Left lobe of liver (tissue), 2 donors: ENCODE results near the gene ESYT2. TPM values are rescaled to one million over a fixed set of nuclear protein-coding genes. Genes with fewer than 3 reads are reported as not detected.
"Not testable (repeated sequence)": the region's sequence is repeated elsewhere in the genome, so short reads cannot be mapped to it uniquely, and the experiment has no call there.

Experiments used
- ATAC-seq: fragments of 200-7000 bp; cut with Tn5 transposase; one replicate; pipeline ENCODE4 v1.9.1; 2020; ENCODE audit warnings: mild to moderate bottlenecking, moderate library complexity
- DNase-seq: peaks from one replicate; pipeline ENCODE4 v3.0.0-alpha.2; 2020; ENCODE audit warnings: low spot score
- total RNA-seq: library from RNA; stranded (reverse); gene quantifications from one replicate; pipeline ENCODE4 v1.2.1, GENCODE V29; 2021
- donor health status: DM: no; HTN: no; CAD: no; lungs with moderate emphysema.
- donor health status: DM: no; HTN: yes; CAD: no.

ESYT2 gene
- total RNA-seq, 1 donor from 2014 or later = 19.6 TPM

DNA sequence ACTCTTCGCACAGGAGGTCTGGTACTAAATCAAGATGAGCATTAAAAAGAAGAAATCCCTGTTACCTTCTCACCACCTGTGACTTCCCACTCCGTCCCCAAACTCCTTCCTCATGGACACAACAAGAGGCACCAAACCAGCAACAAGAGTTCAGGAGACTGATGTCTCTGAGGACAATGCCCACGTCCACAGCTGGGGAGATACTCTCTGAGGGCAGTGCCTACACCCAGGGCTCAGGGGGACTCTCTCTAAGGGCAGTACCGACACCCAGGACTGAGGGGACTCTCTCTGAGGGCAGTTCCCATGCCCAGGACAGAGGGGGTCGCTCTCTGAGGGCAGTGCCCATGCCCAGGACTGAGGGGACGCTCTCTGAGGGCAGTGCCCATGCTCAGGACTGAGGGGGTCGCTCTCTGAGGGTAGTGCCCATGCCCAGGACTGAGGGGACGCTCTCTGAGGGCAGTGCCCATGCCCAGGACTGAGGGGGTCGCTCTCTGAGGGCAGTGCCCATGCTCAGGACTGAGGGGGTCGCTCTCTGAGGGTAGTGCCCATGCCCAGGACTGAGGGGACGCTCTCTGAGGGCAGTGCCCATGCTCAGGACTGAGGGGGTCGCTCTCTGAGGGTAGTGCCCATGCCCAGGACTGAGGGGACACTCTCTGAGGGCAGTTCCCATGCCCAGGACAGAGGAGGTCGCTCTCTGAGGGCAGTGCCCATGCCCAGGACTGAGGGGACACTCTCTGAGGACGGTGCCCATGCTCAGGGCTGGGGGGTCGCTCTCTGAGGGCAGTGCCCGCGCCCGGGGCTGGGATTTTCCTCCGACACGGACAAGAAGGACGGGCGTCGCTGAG lies 125.4 kb downstream of the ESYT2 start:
- ATAC-seq = not testable (repeated sequence)

DNA sequence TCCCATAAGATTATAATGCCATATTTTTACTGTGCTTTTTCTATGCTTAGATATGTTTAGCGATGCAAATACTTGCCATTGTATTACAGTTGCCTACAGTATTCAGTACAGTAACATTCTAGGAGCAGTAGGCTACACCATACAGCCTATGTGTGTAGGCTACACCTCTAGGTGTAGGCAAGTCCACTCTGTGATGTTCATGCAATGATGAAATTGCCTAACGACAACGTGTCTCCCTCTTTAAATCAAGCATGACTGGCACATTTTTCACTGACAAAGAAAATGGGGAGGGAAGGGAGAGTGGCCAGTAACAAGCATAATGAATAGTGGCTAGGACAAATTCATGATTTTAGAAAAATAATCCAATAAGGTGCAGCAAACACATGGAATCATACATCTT lies 126.4 kb downstream of the ESYT2 start:
- ATAC-seq = no peak
- no peak for DNase-seq

More for the DNA sequence above, 125.4 kb downstream of the ESYT2 start:
- DNase-seq = not testable (repeated sequence)

GRCh38 chr7:158702196-158702595 lies 127.1 kb downstream of the ESYT2 start:
- ATAC-seq (no peak), DNase-seq (no peak)

DNA sequence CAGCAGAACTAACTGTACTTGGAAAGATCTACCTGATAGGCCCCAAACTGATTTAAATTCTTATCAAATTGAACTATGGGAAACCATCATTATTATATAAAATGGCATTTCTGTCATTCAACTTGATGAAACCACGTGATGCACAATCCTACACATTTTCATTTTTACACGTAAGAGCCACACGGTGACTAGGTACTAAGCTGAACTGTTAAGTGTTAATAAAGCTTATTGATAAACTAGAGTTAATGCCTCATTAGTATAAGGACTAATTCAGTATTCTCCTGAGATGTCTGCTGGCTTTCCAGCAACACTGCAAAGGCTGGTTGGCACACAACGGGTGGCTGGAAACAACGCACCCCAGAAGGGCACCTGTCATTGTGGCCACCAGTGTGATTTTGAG lies 129.3 kb downstream of the ESYT2 start:
- no peak for ATAC-seq
- no peak for DNase-seq

DNA sequence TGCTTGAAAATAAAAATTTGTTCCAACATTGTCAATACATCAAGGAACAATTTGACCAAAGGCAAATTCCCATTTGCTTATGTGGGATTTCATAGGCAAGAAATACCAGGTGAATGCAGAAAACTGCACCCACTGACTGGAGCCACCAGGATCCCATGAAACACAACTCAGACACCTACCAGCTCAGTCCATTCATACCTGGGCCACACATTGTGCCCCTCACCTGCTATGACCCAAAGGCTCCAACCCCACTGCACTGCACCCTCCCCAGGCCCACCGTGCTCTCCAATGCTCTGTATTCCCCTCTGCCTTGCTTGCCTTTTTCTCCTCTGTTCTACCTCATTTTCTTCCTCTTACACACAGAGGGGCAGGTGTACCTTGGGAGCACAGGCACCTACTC lies 130.0 kb downstream of the ESYT2 start:
- ATAC-seq (no peak), DNase-seq (no peak)

DNA sequence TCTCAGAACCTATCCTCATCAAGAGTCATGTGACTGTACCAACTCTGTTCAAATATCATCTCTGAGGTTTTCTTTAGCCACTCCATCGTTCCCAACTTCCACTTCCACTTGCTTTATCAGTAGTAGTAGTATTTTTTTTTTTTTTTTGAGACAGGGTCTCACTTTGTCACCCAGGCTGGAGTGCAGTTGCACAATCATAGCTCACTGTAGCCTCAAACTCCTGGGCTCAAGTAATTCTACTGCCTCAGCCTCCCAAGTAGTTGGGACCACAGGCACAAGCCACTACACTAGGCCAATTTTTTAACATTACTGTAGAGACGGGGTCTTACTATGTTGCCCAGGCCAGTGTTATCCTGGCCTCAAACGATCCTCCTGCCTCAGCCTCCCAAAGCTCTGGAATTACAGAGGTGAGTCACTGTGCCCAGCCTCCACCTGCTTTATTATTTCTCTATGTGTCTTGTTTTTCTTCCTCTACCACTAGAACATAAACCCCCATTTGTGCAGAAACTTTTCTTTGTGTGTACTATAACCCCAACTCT lies 130.6 kb downstream of the ESYT2 start:
- ATAC-seq (no peak), DNase-seq (no peak)

- not testable (repeated sequence) for DNase-seq, ATAC-seq
These were observed 131.7 kb downstream of the ESYT2 start for GRCh38 chr7:158697597-158697996.

GRCh38 chr7:158695726-158696452 lies 133.4 kb downstream of the ESYT2 start:
- DNase-seq = peak; percentile 58
- ATAC-seq = peak; percentile 99

DNA sequence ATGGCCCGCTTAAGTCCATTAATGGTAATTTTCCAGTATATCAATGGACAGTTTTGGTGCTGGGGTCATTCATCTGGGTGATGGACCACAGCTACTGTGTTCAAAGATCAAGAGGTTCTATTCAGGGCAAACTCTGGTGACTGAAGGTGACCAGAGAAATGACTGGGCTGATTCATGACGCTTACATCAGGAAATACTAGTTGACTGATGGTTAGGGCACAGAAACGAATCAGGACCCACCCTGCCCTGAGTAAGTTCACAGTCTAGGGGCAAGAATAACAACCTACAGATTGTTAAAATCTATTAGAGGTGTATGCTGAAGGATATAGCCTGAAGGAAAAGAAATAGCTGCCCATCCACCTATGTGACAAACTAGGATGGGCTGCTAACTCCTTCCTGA lies 134.3 kb downstream of the ESYT2 start:
- ATAC-seq (no peak), DNase-seq (no peak)

GRCh38 chr7:158694650-158695049 lies 134.7 kb downstream of the ESYT2 start:
- no peak for ATAC-seq

DNA sequence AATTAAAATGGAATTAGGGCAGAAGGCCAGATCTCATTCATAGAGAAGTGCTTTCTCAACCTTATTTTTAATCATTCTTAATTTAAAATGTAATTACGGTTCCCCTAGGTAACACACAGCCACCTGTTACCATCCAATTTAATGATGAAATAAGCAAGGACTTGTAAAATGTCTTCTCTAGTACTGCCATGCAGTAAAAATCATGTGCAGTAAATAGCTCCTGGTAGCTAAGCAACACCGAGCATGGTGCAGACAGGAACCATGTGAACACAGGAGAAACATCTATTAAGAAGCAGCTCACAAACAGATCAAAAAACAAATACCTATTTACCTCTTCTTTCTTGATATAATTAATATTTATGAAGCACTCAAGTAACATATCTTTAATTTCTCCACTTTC lies 139.8 kb downstream of the ESYT2 start:
- DNase-seq = no peak

More at GRCh38 chr7:158694650-158695049, 134.7 kb downstream of the ESYT2 start:
- no peak for DNase-seq

DNA sequence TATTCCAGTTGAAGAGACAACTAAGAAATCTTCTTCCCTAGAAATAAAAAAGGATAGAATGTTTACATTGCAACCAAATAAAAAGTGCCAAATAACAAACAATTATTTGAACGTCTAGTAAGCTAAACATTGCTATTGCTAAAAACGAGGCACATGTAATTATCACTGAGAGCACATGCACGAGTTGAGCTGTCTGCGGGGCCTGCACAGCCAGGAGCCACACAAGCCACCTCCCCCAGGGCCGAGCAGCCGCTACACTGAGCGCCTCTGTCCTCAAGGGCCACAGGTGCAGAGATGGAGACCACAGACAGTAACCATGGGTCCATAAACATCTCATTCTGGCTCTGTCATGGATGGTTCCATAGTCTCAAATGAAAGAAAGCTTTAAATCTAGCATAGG lies 141.9 kb downstream of the ESYT2 start:
- DNase-seq (no peak), ATAC-seq (no peak)

More for the DNA sequence above, 139.8 kb downstream of the ESYT2 start:
- no peak for ATAC-seq

- no peak for ATAC-seq
- no peak for DNase-seq
These were observed 143.6 kb downstream of the ESYT2 start for GRCh38 chr7:158685693-158686092.

DNA sequence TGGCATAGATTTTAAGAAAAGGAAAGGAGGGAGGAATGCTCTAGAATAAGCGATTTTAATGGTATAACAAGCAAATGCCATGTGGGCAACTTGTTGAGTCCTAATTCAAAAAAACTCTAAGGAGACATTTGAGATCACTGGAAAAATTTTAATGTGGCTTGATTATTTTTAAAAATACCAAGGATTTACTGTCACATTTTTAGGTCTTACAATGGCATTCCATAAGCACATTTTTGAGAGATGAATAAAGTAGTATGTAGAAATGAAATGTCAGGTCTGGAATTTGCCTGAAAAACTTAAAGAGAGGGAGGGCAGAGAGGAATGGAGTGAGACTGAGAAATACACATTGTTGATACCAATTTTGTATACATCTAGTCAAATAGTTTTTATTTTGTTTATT lies 145.0 kb downstream of the ESYT2 start:
- ATAC-seq = no peak
- no peak for DNase-seq

GRCh38 chr7:158683541-158683940 lies 145.8 kb downstream of the ESYT2 start:
- no peak for DNase-seq
- no peak for ATAC-seq

- no peak for DNase-seq
- no peak for ATAC-seq
These were observed 146.9 kb downstream of the ESYT2 start for GRCh38 chr7:158682456-158682855.

Other genes with a start within 250 kb of the ESYT2 start
- gene PTPRN2, start 241.7 kb downstream of the ESYT2 start, total RNA-seq = 0.33 TPM
- gene NCAPG2, start 124.7 kb downstream of the ESYT2 start, total RNA-seq = 4.0 TPM
- 6.7 TPM for gene DYNC2I1, start 27.0 kb upstream of the ESYT2 start, total RNA-seq